GM18951 (cell line): ENCODE results near the gene ASPA.

Source experiments
- POLR2A ChIP-seq: IDR thresholded peaks from 4 replicates; pipeline ENCODE4 v1.6.1; 2011; ENCODE audit warnings: mild to moderate bottlenecking; ENCODE audit not compliant: insufficient read length, insufficient read depth; ENCODE audit errors: extremely low read depth
- in situ Hi-C: fragments of 300-500 bp; cut with MboI; formaldehyde crosslinking; loops from one replicate; pipeline ENCODE4 v1.12.0; 2022; ENCODE audit warnings: low sequenced_read_pairs, mixed read lengths, inconsistent platforms; ENCODE audit not compliant: unreplicated experiment

Gene ASPA

DNA sequence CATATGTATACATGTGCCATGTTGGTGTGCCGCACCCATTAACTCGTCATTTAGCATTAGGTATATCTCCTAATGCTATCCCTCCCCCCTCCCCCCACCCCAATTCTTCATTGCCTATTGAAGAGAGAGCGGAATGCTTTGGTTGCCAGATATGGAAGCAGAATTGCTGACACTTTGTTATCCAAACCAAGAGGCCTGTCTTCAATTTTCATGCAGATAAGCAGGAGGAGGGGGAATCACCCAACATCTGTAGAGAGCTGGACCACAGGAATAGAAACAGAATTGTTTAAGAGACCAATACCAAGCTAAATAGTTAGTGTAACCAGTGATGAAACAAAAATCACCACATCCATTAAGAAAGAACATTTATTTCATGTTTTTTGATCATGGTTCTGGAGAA lies 7.1 kb downstream of the ASPA start:
- in situ Hi-C loops: no loop called here
- no peak for TF ChIP-seq POLR2A

DNA sequence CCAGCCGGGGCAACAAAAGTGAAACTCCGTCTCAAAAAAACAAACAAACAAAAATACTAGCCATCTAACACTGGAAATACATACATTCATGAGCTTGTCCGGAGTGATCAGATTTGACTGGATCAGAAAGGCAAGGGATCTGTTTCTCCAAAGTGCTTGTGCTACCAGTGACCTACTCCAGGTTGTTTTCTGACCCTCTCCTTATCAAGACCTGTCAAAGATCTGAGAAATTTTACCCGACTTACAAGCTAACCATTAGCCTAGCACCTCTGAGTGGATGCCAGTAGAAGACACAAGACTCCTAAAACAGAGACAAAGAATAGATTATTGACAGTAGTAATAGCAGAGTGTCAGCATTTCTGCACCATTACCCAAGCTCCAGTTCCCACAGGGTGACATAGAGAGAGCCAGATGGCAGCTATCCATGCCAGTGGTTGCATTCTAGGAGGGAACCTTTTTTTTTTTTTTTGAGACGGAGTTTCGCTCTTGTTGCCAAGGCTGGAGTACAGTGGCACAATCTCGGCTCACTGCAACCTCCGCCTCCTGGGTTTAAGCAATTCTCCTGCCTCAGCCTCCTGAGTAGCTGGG lies 9.8 kb downstream of the ASPA start:
- in situ Hi-C loops: no loop called here
- no peak for TF ChIP-seq POLR2A

DNA sequence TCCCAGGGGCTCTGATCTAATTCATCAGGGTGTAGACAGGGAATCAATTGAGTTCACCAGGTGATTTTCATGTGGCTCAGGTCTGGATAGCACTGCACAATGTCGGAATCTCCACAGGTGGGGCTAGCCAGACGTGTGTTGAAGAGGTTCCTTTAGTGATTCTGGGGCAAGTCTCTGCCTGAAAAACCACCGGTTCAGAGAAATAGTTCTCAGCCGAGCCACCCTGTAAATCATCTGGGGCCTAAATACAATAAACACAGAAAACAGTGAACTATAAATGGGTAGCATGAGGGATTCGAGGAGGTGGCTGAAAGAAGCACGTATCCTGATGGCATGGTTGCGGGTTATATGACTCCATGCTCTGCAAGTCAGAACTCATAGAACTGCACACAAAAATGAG lies 21.3 kb downstream of the ASPA start:
- in situ Hi-C loops: no loop called here
- TF ChIP-seq POLR2A: no peak

DNA sequence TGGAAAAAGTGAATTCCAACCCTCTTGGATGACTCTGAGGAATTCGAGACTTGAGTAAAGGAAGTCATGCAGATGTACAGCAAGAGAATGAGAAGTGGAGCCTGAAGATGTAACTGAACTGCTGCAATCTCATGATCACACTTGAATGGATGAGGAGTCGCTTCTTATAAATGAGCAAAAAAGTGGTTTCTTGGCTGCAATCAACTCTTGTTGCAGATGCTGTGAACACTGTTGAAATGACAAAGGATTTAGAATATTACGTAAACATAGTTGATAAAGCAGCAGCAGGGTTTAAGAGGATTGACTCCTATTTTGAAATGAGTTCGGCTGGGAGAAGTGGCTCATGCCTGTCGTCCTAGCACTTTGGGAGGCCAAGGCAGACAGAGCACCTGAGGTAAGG lies 25.5 kb downstream of the ASPA start:
- no peak for TF ChIP-seq POLR2A

DNA sequence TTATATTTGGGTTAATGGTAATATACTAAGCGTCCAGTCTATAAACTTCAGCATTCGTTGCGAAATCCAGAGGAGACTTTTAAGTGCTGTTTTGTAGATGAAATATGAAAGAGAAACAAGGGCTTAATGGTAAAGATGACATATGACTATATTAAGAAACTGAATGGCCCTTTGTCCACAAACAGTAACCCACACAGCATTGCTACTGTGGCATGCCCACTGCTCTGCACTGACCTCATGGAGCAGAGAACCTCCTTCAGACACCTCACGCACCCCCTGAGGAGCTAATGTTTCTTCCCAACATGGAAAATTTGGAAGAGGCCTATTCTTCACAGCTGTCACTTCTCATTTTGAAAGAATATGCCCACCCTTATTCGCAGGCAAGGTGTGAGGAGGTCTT lies 26.7 kb downstream of the ASPA start:
- no peak for TF ChIP-seq POLR2A
- in situ Hi-C loops: no loop called here

More for the DNA sequence above, 25.5 kb downstream of the ASPA start:
- in situ Hi-C loops: no loop called here

DNA sequence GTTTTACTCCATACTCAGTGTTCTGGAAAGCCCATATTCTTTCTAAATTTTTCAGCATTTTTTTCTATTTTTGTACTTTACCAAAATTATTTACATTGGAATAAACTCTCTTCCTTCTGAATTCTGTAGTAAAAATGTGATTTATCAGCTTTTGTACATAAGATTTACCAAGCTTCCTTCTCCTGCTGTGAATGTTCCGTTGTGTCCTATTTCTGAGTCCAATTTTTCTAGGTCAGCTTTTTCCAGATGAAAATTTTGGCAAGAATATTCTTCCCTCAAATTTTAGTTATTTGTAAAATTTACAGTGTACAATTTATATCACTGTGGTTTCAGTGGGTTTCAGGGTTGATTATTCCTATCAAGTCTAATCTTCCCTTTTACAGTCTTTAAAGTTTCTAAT lies 27.5 kb downstream of the ASPA start:
- TF ChIP-seq POLR2A: no peak
- in situ Hi-C loops: no loop called here

DNA sequence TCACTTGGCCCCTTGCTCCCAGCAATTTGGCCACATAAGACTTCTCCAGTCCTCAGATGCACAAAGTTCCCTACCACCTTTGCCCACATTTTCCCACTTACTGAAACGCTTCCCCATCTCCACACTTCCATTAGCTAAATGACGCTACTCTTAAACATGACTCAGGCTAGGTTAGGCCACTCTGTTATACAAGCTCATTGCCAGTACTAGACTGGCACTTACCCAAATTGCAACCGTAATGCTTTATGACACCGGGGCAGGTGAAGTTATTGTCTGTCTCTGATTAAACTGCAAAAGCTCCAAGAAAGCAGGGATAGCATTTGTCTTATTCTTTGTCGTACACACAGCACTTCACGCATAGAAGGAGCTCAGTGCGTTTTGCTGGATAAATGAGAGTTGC lies 29.2 kb downstream of the ASPA start:
- in situ Hi-C loops: no loop called here
- TF ChIP-seq POLR2A: no peak

DNA sequence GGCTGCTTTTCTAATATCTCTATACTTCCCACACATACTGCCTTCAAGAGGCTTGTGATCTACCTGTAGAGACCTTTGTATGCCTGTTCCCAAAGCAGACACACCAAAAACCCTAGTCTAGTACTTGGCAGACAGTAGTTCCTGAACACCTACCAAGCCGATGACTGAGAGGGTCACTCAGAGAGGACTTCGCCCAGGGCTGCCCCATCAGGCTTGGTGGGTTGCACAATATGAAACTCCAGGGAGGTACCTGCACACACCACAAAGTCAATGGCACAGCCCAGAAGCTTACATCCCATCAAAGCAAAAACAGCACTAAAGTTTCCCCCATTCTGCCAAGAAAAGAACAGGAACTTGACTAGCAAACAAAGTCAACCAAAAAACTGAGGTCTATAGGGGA lies 30.3 kb downstream of the ASPA start:
- no peak for TF ChIP-seq POLR2A
- in situ Hi-C loops: no loop called here

DNA sequence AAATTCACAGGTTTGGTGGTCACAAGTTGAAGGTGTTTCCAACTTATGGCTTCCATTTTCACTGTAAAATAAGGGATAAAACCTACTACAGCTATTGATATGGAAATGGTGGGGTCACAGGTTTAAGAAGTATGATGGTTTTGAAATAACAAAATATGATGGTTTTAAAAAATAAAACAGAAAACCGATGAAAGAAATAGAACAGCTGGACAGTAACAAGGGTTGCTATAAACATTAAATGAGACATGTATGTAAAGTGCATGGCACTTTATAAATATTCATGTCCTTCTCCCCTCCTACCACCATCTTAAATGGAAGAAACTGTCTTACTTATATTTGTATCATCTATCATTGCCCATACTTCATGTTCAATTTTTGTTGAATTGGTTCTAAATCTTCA lies 31.3 kb downstream of the ASPA start:
- in situ Hi-C loops: no loop called here
- no peak for TF ChIP-seq POLR2A

DNA sequence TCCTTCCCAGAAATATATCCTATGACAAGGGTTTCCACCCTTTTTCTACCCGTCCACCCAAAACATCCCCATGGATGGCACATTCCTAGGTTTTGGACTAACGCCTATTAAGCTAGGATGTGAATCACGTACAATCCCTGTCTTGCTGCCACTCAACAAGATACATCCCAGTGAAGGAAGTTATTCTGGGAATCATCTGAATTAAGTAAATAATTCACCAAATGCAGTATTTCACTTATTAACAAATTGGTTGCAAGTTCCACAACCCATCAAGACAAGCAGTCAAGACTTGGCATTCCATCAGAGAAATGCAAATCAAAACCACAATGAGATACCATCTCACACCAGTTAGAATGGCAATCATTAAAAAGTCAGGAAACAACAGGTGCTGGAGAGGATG lies 32.1 kb downstream of the ASPA start:
- TF ChIP-seq POLR2A: no peak
- in situ Hi-C loops: no loop called here

DNA sequence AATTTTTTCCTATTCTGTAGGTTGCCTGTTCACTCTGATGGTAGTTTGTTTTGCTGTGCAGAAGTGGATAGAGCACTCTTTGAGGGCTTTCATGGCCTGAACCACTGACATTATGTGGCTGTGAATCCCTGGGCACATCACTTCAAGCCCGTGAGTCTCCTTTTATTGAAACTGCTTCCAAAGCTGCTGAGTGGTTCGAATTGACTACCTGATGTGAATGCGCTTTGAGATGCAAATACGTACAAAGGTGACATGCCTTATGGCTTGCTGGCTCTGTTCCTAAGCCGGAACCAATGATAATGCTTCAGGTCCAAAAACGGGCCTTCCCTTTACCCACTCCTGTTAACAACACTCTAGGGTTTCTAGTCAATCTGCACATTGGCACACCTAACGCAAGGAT lies 34.3 kb downstream of the ASPA start:
- TF ChIP-seq POLR2A: no peak
- in situ Hi-C loops: no loop called here

DNA sequence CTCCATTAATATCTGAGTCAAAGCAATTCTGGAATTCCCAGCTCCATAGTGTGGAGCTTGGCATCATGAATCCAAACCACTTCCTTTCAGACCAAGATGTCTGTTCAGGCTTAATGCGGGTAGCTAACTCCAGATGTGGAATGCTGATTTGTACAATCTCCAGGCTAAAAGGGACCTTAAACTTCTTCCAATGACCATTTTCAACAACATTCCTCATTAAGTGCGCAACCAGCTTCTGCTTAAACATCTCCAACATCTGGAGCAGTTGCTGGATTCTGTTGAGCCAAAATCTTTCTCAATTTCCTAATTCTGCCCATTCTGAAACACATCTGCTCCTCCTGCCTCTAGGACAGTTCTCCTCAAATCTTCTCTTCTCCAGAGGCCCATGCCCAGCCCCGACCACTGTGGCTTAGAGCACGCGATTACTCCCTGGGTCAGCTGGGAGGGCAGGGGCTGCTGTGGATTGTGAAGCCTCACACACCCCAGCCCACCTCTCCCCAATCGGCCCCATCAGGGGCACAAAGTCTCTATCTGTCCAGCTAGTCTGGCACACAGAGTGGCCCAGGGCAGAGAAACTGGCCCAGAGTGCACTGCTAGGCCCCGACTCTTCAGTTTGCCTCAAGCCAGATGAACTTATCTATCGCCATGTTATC lies 36.2 kb downstream of the ASPA start:
- TF ChIP-seq POLR2A: no peak
- in situ Hi-C loops: no loop called here

DNA sequence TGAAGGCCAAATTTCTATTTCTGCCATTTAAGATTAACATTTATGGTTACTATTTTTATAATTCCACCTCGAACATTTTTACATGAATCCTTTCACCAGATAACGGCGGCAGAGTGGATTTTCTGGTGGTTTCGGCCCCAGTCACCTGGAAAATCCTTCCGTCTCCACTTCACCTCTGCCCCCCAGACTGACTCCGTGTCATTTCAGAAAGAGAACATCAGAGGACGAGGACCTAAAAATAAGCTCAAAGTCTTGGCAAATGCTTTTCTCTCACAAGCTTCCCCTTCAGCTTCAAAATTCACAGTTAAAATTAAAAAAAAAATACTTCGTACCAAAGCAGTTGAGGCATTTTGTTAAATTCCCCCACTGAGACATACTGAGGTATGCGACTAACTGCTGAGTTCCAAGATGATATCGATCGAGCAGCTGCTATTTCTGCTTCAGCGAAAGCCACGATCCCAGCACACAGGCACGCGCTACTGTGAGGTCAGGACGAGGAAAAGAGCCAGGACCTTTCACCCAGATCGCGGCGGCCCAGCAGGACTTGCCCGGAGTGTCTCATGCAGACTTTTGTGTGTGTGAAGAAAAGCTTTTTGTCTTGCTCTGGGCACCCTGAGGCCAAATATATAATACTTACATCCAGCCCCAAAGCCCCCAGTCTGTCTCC lies 36.8 kb downstream of the ASPA start:
- in situ Hi-C loops: no loop called here
- no peak for TF ChIP-seq POLR2A
